Neuronal stem cell (in vitro differentiated cells): ENCODE measurements around the gene TMEM176B.
"Not testable (repeated sequence)": the region's sequence is repeated elsewhere in the genome, so short reads cannot be mapped to it uniquely, and the experiment has no call there.

Experiments
- DNase-seq: peaks from one replicate; pipeline ENCODE4 v3.0.0-alpha.2; 2013; ENCODE audit warnings: low spot score
- H2AFZ ChIP-seq: one replicate; pipeline ENCODE4 v1.6.1; 2013; ENCODE audit warnings: mild to moderate bottlenecking, low read length, inconsistent platforms
- H2AK5ac ChIP-seq: 2 replicates; pipeline ENCODE4 v1.6.1; 2013; ENCODE audit warnings: low read depth, mild to moderate bottlenecking, inconsistent platforms, low read length, moderate library complexity, mixed read lengths
- H2BK120ac ChIP-seq: 2 replicates; pipeline ENCODE4 v1.6.1; 2013; ENCODE audit warnings: low read depth, mild to moderate bottlenecking, inconsistent platforms, low read length, moderate library complexity, mixed read lengths
- H2BK12ac ChIP-seq: one replicate; pipeline ENCODE4 v1.6.1; 2013; ENCODE audit warnings: low read length, inconsistent platforms
- H2BK15ac ChIP-seq: 2 replicates; pipeline ENCODE4 v1.6.1; 2013; ENCODE audit warnings: mild to moderate bottlenecking, low read length, inconsistent platforms, mixed read lengths
- H2BK5ac ChIP-seq: one replicate; pipeline ENCODE4 v1.6.1; 2013; ENCODE audit warnings: inconsistent platforms, mild to moderate bottlenecking, low read length, moderate library complexity
- H3K14ac ChIP-seq: one replicate; pipeline ENCODE4 v1.6.1; 2013; ENCODE audit warnings: low read length, inconsistent platforms
- H3K18ac ChIP-seq: 2 replicates; pipeline ENCODE4 v1.6.1; 2013; ENCODE audit warnings: low read length, inconsistent platforms
- H3K23ac ChIP-seq: 2 replicates; pipeline ENCODE4 v1.6.1; 2013; ENCODE audit warnings: low read depth, mild to moderate bottlenecking, mixed read lengths, low read length, inconsistent platforms; ENCODE audit not compliant: poor library complexity
- H3K27ac ChIP-seq: replicated peaks from 3 replicates; pipeline ENCODE4 v1.5.1; 2013; ENCODE audit warnings: low read length, inconsistent platforms
- H3K27me3 ChIP-seq, 3 experiments: 2 replicates each; pipeline ENCODE4 v1.6.1; 2013; ENCODE audit warnings: low read length in 3 of 3, mild to moderate bottlenecking in 2 of 3, inconsistent platforms in 1 of 3, low read depth in 1 of 3, mixed read lengths in 1 of 3, moderate library complexity in 1 of 3; ENCODE audit not compliant: control insufficient read depth in 3 of 3, insufficient read depth in 3 of 3
- H3K36me3 ChIP-seq, 2 donors: replicated peaks in 1 of 2; 2 replicates each; pipeline ENCODE4 v1.6.1; 2013; ENCODE audit warnings: low read length in 2 of 2; ENCODE audit not compliant: control insufficient read depth in 2 of 2, insufficient read depth in 2 of 2
- H3K4ac ChIP-seq: 2 replicates; pipeline ENCODE4 v1.6.1; 2013; ENCODE audit warnings: inconsistent platforms, mild to moderate bottlenecking, low read length, moderate library complexity
- H3K4me1 ChIP-seq, 2 donors: 1 replicate in 1 of 2; 2 replicates in 1 of 2; pipeline ENCODE4 v1.6.1; 2013; ENCODE audit warnings: low read length in 2 of 2, low read depth in 1 of 2; ENCODE audit not compliant: control insufficient read depth in 2 of 2, insufficient read depth in 1 of 2
- H3K4me2 ChIP-seq: one replicate; pipeline ENCODE4 v1.6.1; 2013; ENCODE audit warnings: mild to moderate bottlenecking, low read length, inconsistent platforms; ENCODE audit not compliant: insufficient read depth, poor library complexity, severe bottlenecking
- H3K4me3 ChIP-seq, 2 donors: 2 replicates each; pipeline ENCODE4 v1.5.1; 2013; ENCODE audit warnings: low read length in 2 of 2, mild to moderate bottlenecking in 2 of 2, inconsistent platforms in 1 of 2, moderate library complexity in 1 of 2
- H3K79me1 ChIP-seq: one replicate; pipeline ENCODE4 v1.6.1; 2013; ENCODE audit warnings: low read depth, mild to moderate bottlenecking, inconsistent platforms, low read length, moderate library complexity
- H3K9ac ChIP-seq: one replicate; pipeline ENCODE4 v1.6.1; 2013; ENCODE audit warnings: mild to moderate bottlenecking, low read depth, low read length, inconsistent platforms; ENCODE audit not compliant: poor library complexity
- H3K9me3 ChIP-seq, 2 donors: replicated peaks in 1 of 2; 2 replicates each; pipeline versions ENCODE3 to v1.6.1; 2013; ENCODE audit warnings: low read length in 2 of 2, mild to moderate bottlenecking in 2 of 2, inconsistent platforms in 1 of 2, low read depth in 1 of 2, mixed read lengths in 1 of 2, moderate library complexity in 1 of 2; ENCODE audit not compliant: control insufficient read depth in 2 of 2, insufficient read depth in 1 of 2
- H4K8ac ChIP-seq: one replicate; pipeline ENCODE4 v1.6.1; 2013; ENCODE audit warnings: low read depth, mild to moderate bottlenecking, inconsistent platforms, low read length, moderate library complexity
- H4K91ac ChIP-seq: one replicate; pipeline ENCODE4 v1.6.1; 2013; ENCODE audit warnings: low read length, low read depth, mild to moderate bottlenecking, inconsistent platforms; ENCODE audit not compliant: poor library complexity
- WGBS, 2 donors: extraction: QIAGEN DNeasy Blood & Tissue Kit; methylation state at CpG; one replicate each; pipeline ENCODE4 v1.1.7; 2013; ENCODE audit warnings: missing lambda C conversion rate in 2 of 2, mixed read lengths in 1 of 2; ENCODE audit not compliant: insufficient read length in 2 of 2, insufficient replicate concordance in 1 of 2; ENCODE audit errors: extremely low coverage in 2 of 2; 5-methylcytosine and 5-hydroxymethylcytosine counted together

The TMEM176B gene

GRCh38 chr7:150807616-150808438 is 7.7 kb upstream of the TMEM176B start:
- H3K27me3 ChIP-seq, result peaks cover 0 to 10% (median 0%) of the 10 kb centered on the region in 3 experiments
- not testable (repeated sequence) for H4K8ac ChIP-seq, H2BK120ac ChIP-seq, H3K4me1 ChIP-seq, H4K91ac ChIP-seq, H2AK5ac ChIP-seq, H3K79me1 ChIP-seq, H3K4ac ChIP-seq, H3K9me3 ChIP-seq, H3K27ac ChIP-seq, H3K9ac ChIP-seq, H2BK12ac ChIP-seq, H3K36me3 ChIP-seq, DNase-seq, H3K23ac ChIP-seq, H3K14ac ChIP-seq, H3K4me2 ChIP-seq, H2BK5ac ChIP-seq, H2BK15ac ChIP-seq
- peak overlapping the region; percentile 71 for H3K18ac ChIP-seq
- peak overlapping the region in 1 of 2 donors; percentile 41 for H3K4me3 ChIP-seq
- H2AFZ ChIP-seq, result peak overlapping the region; percentile 40
- WGBS, 2 donors, result no CpG with 5 or more reads among the region's 13 CpGs

- no peak overlapping the region for H3K4ac ChIP-seq
- no peak overlapping the region for H3K18ac ChIP-seq
- H2BK12ac ChIP-seq, result no peak overlapping the region
- H4K91ac ChIP-seq, result no peak overlapping the region
- H3K23ac ChIP-seq, result no peak overlapping the region
- H3K79me1 ChIP-seq, result no peaks in the 10 kb centered on the region
- H2AFZ ChIP-seq, result no peak overlapping the region
- H3K4me1 ChIP-seq, result no peaks in the 10 kb centered on the region
- no peak overlapping the region for H4K8ac ChIP-seq
- no CpG with 5 or more reads among the region's 2 CpGs for WGBS, 2 donors
- peaks cover 0 to 20% (median 6%) of the 10 kb centered on the region in 3 experiments for H3K27me3 ChIP-seq
- H3K27ac ChIP-seq, result no peak overlapping the region
- DNase-seq, result no peak
- H2BK120ac ChIP-seq, result no peak overlapping the region
- H3K9me3 ChIP-seq, result peaks cover 0 to 2% of the 10 kb centered on the region in 2 donors
- H3K4me3 ChIP-seq, result no peak overlapping the region
- no peak overlapping the region for H3K14ac ChIP-seq
- H2BK5ac ChIP-seq, result no peak overlapping the region
- H2AK5ac ChIP-seq, result no peak overlapping the region
- H3K9ac ChIP-seq, result no peak overlapping the region
- no peaks in the 10 kb centered on the region for H3K36me3 ChIP-seq
- no peak overlapping the region for H3K4me2 ChIP-seq
- H2BK15ac ChIP-seq, result no peak overlapping the region
Measured at GRCh38 chr7:150806863-150807262, 6.7 kb upstream of the TMEM176B start.

- H3K18ac ChIP-seq, result no peak overlapping the region
- H3K27me3 ChIP-seq, result peaks cover 0 to 24% (median 9%) of the 10 kb centered on the region in 3 experiments
- H2BK12ac ChIP-seq, result no peak overlapping the region
- no peak overlapping the region for H3K14ac ChIP-seq
- H3K9ac ChIP-seq, result no peak overlapping the region
- no peak overlapping the region for H4K8ac ChIP-seq
- no peak overlapping the region for H3K4me2 ChIP-seq
- no peak overlapping the region for H4K91ac ChIP-seq
- WGBS, 2 donors, result no CpG with 5 or more reads among the region's 3 CpGs
- H2AK5ac ChIP-seq, result no peak overlapping the region
- no peak overlapping the region for H3K4ac ChIP-seq
- no peaks in the 10 kb centered on the region for H3K79me1 ChIP-seq
- no peak overlapping the region for H2BK15ac ChIP-seq
- H3K4me1 ChIP-seq, result no peaks in the 10 kb centered on the region
- H3K23ac ChIP-seq, result no peak overlapping the region
- H2BK5ac ChIP-seq, result no peak overlapping the region
- no peak overlapping the region for H3K27ac ChIP-seq
- peaks cover 0 to 2% of the 10 kb centered on the region in 2 donors for H3K9me3 ChIP-seq
- no peaks in the 10 kb centered on the region for H3K36me3 ChIP-seq
- H2AFZ ChIP-seq, result no peak overlapping the region
- H2BK120ac ChIP-seq, result no peak overlapping the region
- DNase-seq, result no peak
- no peak overlapping the region for H3K4me3 ChIP-seq
Measured at GRCh38 chr7:150806454-150806853, 6.3 kb upstream of the TMEM176B start.

GRCh38 chr7:150805864-150806263 is 5.7 kb upstream of the TMEM176B start:
- Histone ChIP-seq H3K4ac (no peak overlapping the region), H3K4me1 (peaks cover 0 to under 1% of the 10 kb centered on the region in 2 donors), H2BK12ac (no peak overlapping the region), H3K23ac (no peak overlapping the region), H2AFZ (no peak overlapping the region), H3K27me3 (peaks cover 4 to 30% (median 15%) of the 10 kb centered on the region in 3 experiments), H3K18ac (no peak overlapping the region), H3K36me3 (no peaks in the 10 kb centered on the region), H4K8ac (no peak overlapping the region), H2BK15ac (no peak overlapping the region), H3K4me3 (no peak overlapping the region), H3K4me2 (no peak overlapping the region), H3K9me3 (peaks cover 0 to 2% of the 10 kb centered on the region in 2 donors), H2BK5ac (no peak overlapping the region), H4K91ac (no peak overlapping the region), H2BK120ac (no peak overlapping the region), H3K14ac (no peak overlapping the region), H3K9ac (no peak overlapping the region), H2AK5ac (no peak overlapping the region), H3K27ac (no peak overlapping the region), H3K79me1 (no peaks in the 10 kb centered on the region)
- no peak for DNase-seq
